Loucy (cell line): ENCODE results near the gene STARD13.

Source experiments
- H2AFZ ChIP-seq: fragments of 200-600 bp; sonication (generic); 2 replicates; pipeline ENCODE4 v1.6.0; 2016; ENCODE audit warnings: antibody characterized with exemption, mild to moderate bottlenecking, low read length, moderate library complexity
- H3F3A ChIP-seq: fragments of 200-600 bp; 2 replicates; pipeline ENCODE4 v1.6.0; 2016; ENCODE audit warnings: antibody characterized with exemption, low read depth, mild to moderate bottlenecking
- H3K27me3 ChIP-seq: fragments of 200-600 bp; sonication (generic); 2 replicates; pipeline ENCODE4 v1.6.1; 2014; ENCODE audit warnings: low read length, mild to moderate bottlenecking; ENCODE audit not compliant: insufficient read depth, poor library complexity, severe bottlenecking
- H3K36me3 ChIP-seq: fragments of 200-600 bp; sonication (generic); 2 replicates; pipeline ENCODE4 v1.6.1; 2016; ENCODE audit warnings: low read length; ENCODE audit not compliant: insufficient read depth
- H3K4me1 ChIP-seq: fragments of 200-600 bp; sonication (generic); 2 replicates; pipeline ENCODE4 v1.5.1; 2014; ENCODE audit warnings: low read length, mild to moderate bottlenecking; ENCODE audit not compliant: insufficient read depth, poor library complexity, severe bottlenecking
- H3K4me2 ChIP-seq: fragments of 200-600 bp; sonication (generic); 2 replicates; pipeline ENCODE4 v1.6.0; 2014; ENCODE audit warnings: antibody characterized with exemption, low read length, low read depth, mild to moderate bottlenecking; ENCODE audit not compliant: poor library complexity, severe bottlenecking
- H3K4me3 ChIP-seq: fragments of 200-600 bp; sonication (generic); 2 replicates; pipeline ENCODE4 v1.5.1; 2014; ENCODE audit warnings: low read length, mild to moderate bottlenecking, mixed read lengths; ENCODE audit not compliant: poor library complexity, severe bottlenecking
- H3K79me2 ChIP-seq: fragments of 200-600 bp; sonication (generic); 2 replicates; pipeline ENCODE4 v1.6.1; 2014; ENCODE audit warnings: low read length; ENCODE audit not compliant: insufficient read depth
- H3K9ac ChIP-seq: fragments of 200-600 bp; sonication (generic); 2 replicates; pipeline ENCODE4 v1.6.0; 2014; ENCODE audit warnings: mild to moderate bottlenecking, low read depth, low read length, moderate library complexity; ENCODE audit not compliant: poor library complexity, severe bottlenecking
- H3K9me2 ChIP-seq: fragments of 200-600 bp; sonication (generic); replicated peaks from 2 replicates; pipeline ENCODE4 v1.6.1; 2016; ENCODE audit warnings: low read depth, low read length, mixed read lengths
- H3K9me3 ChIP-seq: fragments of 200-600 bp; sonication (generic); 2 replicates; pipeline ENCODE4 v1.6.1; 2014; ENCODE audit warnings: mild to moderate bottlenecking, antibody characterized with exemption, low read length, low read depth; ENCODE audit not compliant: insufficient read depth
- H4K20me1 ChIP-seq: fragments of 200-600 bp; sonication (generic); 2 replicates; pipeline ENCODE4 v1.6.0; 2014; ENCODE audit warnings: antibody characterized with exemption, low read length, mild to moderate bottlenecking; ENCODE audit not compliant: insufficient read depth, poor library complexity, severe bottlenecking
- EZH2phosphoT487 ChIP-seq: fragments of 200-600 bp; IDR thresholded peaks from 2 replicates; pipeline ENCODE4 v1.6.1; 2018; ENCODE audit warnings: antibody characterized with exemption, mild to moderate bottlenecking, moderate library complexity, borderline replicate concordance
- TF ChIP-seq, protein P1 (sequence below): fragments of 200-600 bp; sonication (generic); conservative IDR thresholded peaks from 2 replicates; pipeline ENCODE4 v1.5.1; 2014; ENCODE audit warnings: mild to moderate bottlenecking, antibody characterized with exemption, low read length

The STARD13 gene

DNA sequence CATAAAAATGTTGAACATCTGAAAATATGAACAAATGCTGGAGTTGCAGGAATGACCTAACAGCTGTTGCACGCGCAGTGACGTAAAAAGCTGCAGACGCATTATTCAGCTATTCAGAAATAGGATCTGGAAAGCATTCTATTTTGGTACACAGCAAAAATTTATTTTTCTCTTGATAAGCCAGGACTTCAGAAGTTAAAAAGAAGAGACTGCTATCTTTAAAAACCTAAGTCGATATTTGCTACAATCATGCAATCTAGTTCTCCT, 36.9 kb upstream of the STARD13 start:
- TF ChIP-seq, protein P1, sequence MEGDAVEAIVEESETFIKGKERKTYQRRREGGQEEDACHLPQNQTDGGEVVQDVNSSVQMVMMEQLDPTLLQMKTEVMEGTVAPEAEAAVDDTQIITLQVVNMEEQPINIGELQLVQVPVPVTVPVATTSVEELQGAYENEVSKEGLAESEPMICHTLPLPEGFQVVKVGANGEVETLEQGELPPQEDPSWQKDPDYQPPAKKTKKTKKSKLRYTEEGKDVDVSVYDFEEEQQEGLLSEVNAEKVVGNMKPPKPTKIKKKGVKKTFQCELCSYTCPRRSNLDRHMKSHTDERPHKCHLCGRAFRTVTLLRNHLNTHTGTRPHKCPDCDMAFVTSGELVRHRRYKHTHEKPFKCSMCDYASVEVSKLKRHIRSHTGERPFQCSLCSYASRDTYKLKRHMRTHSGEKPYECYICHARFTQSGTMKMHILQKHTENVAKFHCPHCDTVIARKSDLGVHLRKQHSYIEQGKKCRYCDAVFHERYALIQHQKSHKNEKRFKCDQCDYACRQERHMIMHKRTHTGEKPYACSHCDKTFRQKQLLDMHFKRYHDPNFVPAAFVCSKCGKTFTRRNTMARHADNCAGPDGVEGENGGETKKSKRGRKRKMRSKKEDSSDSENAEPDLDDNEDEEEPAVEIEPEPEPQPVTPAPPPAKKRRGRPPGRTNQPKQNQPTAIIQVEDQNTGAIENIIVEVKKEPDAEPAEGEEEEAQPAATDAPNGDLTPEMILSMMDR, result no peak
- no peak for TF ChIP-seq EZH2phosphoT487
- H3K9ac ChIP-seq, result no peak overlapping the region
- no peaks in the 10 kb centered on the region for H3F3A ChIP-seq
- no peaks in the 10 kb centered on the region for H4K20me1 ChIP-seq
- H3K9me2 ChIP-seq, result no peaks in the 10 kb centered on the region
- H3K27me3 ChIP-seq, result no peaks in the 10 kb centered on the region
- no peaks in the 10 kb centered on the region for H3K36me3 ChIP-seq
- H3K4me2 ChIP-seq, result no peak overlapping the region
- no peak overlapping the region for H2AFZ ChIP-seq
- H3K4me3 ChIP-seq, result no peak overlapping the region
- H3K4me1 ChIP-seq, result no peaks in the 10 kb centered on the region
- no peaks in the 10 kb centered on the region for H3K9me3 ChIP-seq
- no peaks in the 10 kb centered on the region for H3K79me2 ChIP-seq

GRCh38 chr13:33321686-33322542, 36.4 kb upstream of the STARD13 start:
- no peaks in the 10 kb centered on the region for H4K20me1 ChIP-seq
- TF ChIP-seq, protein P1, result no peak
- TF ChIP-seq EZH2phosphoT487, result no peak
- H3K4me3 ChIP-seq, result no peak overlapping the region
- no peaks in the 10 kb centered on the region for H3K36me3 ChIP-seq
- no peak overlapping the region for H3K4me2 ChIP-seq
- H3K9ac ChIP-seq, result no peak overlapping the region
- H2AFZ ChIP-seq, result no peak overlapping the region
- H3K9me2 ChIP-seq, result no peaks in the 10 kb centered on the region
- H3K27me3 ChIP-seq, result no peaks in the 10 kb centered on the region
- no peaks in the 10 kb centered on the region for H3K9me3 ChIP-seq
- no peaks in the 10 kb centered on the region for H3F3A ChIP-seq
- no peaks in the 10 kb centered on the region for H3K4me1 ChIP-seq
- H3K79me2 ChIP-seq, result no peaks in the 10 kb centered on the region

DNA sequence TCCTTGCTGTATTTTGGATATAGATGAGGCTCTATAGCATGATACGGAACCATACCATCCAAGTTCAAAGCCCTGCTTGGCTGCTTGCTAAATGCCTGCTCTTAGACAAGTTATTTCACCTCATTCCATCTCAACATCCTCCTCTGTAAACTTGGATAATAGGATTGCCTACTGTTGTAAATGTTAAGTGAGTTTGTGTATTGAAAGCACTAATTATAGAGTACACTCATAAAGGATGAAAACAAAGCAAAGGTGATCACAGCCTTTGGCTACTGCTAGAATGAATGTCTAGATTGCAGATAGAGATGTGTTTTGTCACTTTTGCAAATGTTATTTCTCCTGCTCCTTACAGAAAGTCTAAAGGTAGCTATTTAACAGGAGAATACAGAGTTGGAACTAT, 34.3 kb upstream of the STARD13 start:
- Histone ChIP-seq H3K4me1 (no peaks in the 10 kb centered on the region), H3K4me2 (no peak overlapping the region), H3K27me3 (no peaks in the 10 kb centered on the region), H3K9me2 (no peaks in the 10 kb centered on the region), H3K9me3 (no peaks in the 10 kb centered on the region), H3K79me2 (no peaks in the 10 kb centered on the region), H3K36me3 (no peaks in the 10 kb centered on the region), H3F3A (no peaks in the 10 kb centered on the region), H3K9ac (no peak overlapping the region), H4K20me1 (no peaks in the 10 kb centered on the region), H2AFZ (no peak overlapping the region), H3K4me3 (no peak overlapping the region)
- no peak for TF ChIP-seq EZH2phosphoT487
- TF ChIP-seq, protein P1, result no peak
